HG03066 (cell line): ENCODE data around the gene ZBTB17.
A peak's percentile ranks its signal among the peaks of the same experiment; 100 is the strongest.

ENCODE experiments used
- ATAC-seq: cut with Tn5 transposase; IDR thresholded peaks from one replicate; pipeline ENCODE4 v1.9.1; 2021; ENCODE audit warnings: low read depth; ENCODE audit not compliant: unreplicated experiment

ZBTB17 gene

GRCh38 chr1:15949453-15950245 is 26.3 kb downstream of the ZBTB17 start:
- ATAC-seq, result peak; percentile 73

- ATAC-seq, result no peak
Measured at GRCh38 chr1:15948595-15949452, 27.1 kb downstream of the ZBTB17 start.

GRCh38 chr1:15948091-15948591 is 27.8 kb downstream of the ZBTB17 start:
- no peak for ATAC-seq

- no peak for ATAC-seq
Measured at GRCh38 chr1:15947382-15948090, 28.4 kb downstream of the ZBTB17 start.

- ATAC-seq, result no peak
Measured at GRCh38 chr1:15946571-15947381, 29.1 kb downstream of the ZBTB17 start.

GRCh38 chr1:15945832-15946448 is 30.0 kb downstream of the ZBTB17 start:
- no peak for ATAC-seq

GRCh38 chr1:15945011-15945831 is 30.7 kb downstream of the ZBTB17 start:
- no peak for ATAC-seq

- no peak for ATAC-seq
Measured at GRCh38 chr1:15944308-15945010, 31.4 kb downstream of the ZBTB17 start.

- no peak for ATAC-seq
Measured at GRCh38 chr1:15943992-15944307, 32.0 kb downstream of the ZBTB17 start.

- ATAC-seq, result no peak
Measured at GRCh38 chr1:15943328-15943991, 32.4 kb downstream of the ZBTB17 start.

- ATAC-seq, result no peak
Measured at GRCh38 chr1:15942661-15943327, 33.1 kb downstream of the ZBTB17 start.

- no peak for ATAC-seq
Measured at GRCh38 chr1:15941899-15942660, 33.8 kb downstream of the ZBTB17 start.

- ATAC-seq, result no peak
Measured at GRCh38 chr1:15941044-15941840, 34.7 kb downstream of the ZBTB17 start.

GRCh38 chr1:15940110-15941043 is 35.5 kb downstream of the ZBTB17 start:
- ATAC-seq, result no peak
